CD14-positive monocyte (primary cell): ENCODE measurements around the gene AMT. TPM values are rescaled to one million over a fixed set of nuclear protein-coding genes. Genes with fewer than 3 reads are reported as not detected.

ENCODE experiments used
- DNase-seq, 3 donors: peaks; one replicate each; pipeline ENCODE4 v3.0.0-alpha.2; 2011 to 2022
- H2AFZ ChIP-seq: 2 replicates; pipeline ENCODE4 v1.6.0; 2012; ENCODE audit warnings: mild to moderate bottlenecking, low read depth, low read length, inconsistent platforms; ENCODE audit not compliant: insufficient read depth, poor library complexity, severe bottlenecking
- H3K27ac ChIP-seq, 2 donors: 1 replicate in 1 of 2; 2 replicates in 1 of 2; pipeline ENCODE4 v1.5.1; 2012 to 2013; ENCODE audit warnings: low read length in 2 of 2, control low read depth in 1 of 2, inconsistent platforms in 1 of 2, low read depth in 1 of 2, mild to moderate bottlenecking in 1 of 2
- H3K27me3 ChIP-seq, 2 donors: one replicate each; pipeline versions ENCODE4 v1.6.0 to v1.6.1; 2011 to 2013; ENCODE audit warnings: low read length in 2 of 2; ENCODE audit not compliant: control insufficient read depth in 2 of 2, insufficient read depth in 2 of 2
- H3K36me3 ChIP-seq, 2 donors: replicated peaks in 1 of 2; 1 replicate in 1 of 2; 2 replicates in 1 of 2; pipeline versions ENCODE4 v1.5.1 to v1.6.1; 2012 to 2013; ENCODE audit warnings: low read length in 2 of 2, control low read depth in 1 of 2, inconsistent platforms in 1 of 2, mild to moderate bottlenecking in 1 of 2; ENCODE audit not compliant: insufficient read depth in 2 of 2, control insufficient read depth in 1 of 2
- H3K4me1 ChIP-seq, 2 donors: 1 replicate in 1 of 2; 2 replicates in 1 of 2; pipeline versions ENCODE4 v1.5.1 to v1.6.1; 2012 to 2013; ENCODE audit warnings: low read length in 2 of 2, control low read depth in 1 of 2, inconsistent platforms in 1 of 2, mild to moderate bottlenecking in 1 of 2, moderate library complexity in 1 of 2; ENCODE audit not compliant: insufficient read depth in 2 of 2, control insufficient read depth in 1 of 2
- H3K4me2 ChIP-seq: replicated peaks from 2 replicates; pipeline ENCODE3; 2012; ENCODE audit warnings: low read length, moderate library complexity, mild to moderate bottlenecking; ENCODE audit not compliant: poor library complexity, severe bottlenecking; ENCODE audit errors: extremely low read depth
- H3K4me3 ChIP-seq, 3 experiments: fragments of 200-600 bp in 1 of 3; sonication (generic) in 1 of 3; replicated peaks in 1 of 3; 1 replicate in 2 of 3; 2 replicates in 1 of 3; pipeline ENCODE4 v1.5.1; 2011 to 2013; ENCODE audit warnings: low read length in 3 of 3, mild to moderate bottlenecking in 3 of 3, control low read depth in 2 of 3, low read depth in 2 of 3, inconsistent platforms in 1 of 3, moderate library complexity in 1 of 3
- H3K79me2 ChIP-seq: 2 replicates; pipeline ENCODE4 v1.6.0; 2012; ENCODE audit warnings: mild to moderate bottlenecking, control low read depth, inconsistent platforms, low read length, moderate library complexity; ENCODE audit not compliant: insufficient read depth
- H3K9ac ChIP-seq: 2 replicates; pipeline ENCODE4 v1.6.0; 2017; ENCODE audit warnings: low read length, mild to moderate bottlenecking; ENCODE audit not compliant: insufficient read depth, poor library complexity, severe bottlenecking
- H3K9me3 ChIP-seq, 2 donors: replicated peaks in 1 of 2; 1 replicate in 1 of 2; 2 replicates in 1 of 2; pipeline versions ENCODE4 v1.5.1 to v1.6.1; 2012 to 2013; ENCODE audit warnings: low read length in 2 of 2, control low read depth in 1 of 2; ENCODE audit not compliant: control insufficient read depth in 1 of 2, insufficient read depth in 1 of 2
- H4K20me1 ChIP-seq: 2 replicates; pipeline ENCODE4 v1.6.0; 2012; ENCODE audit warnings: mild to moderate bottlenecking, low read length, control low read depth, moderate library complexity; ENCODE audit not compliant: insufficient read depth
- H3K27ac Mint-ChIP-seq, 7 donors: one replicate each; pipeline ENCODE4 v1.8.0; 2020; ENCODE audit warnings: mild to moderate bottlenecking in 7 of 7, mixed read lengths in 7 of 7, moderate library complexity in 6 of 7, inconsistent platforms in 2 of 7
- H3K27me3 Mint-ChIP-seq, 3 donors: one replicate each; pipeline ENCODE4 v1.8.0; 2021 to 2022; ENCODE audit warnings: low read depth in 3 of 3, mild to moderate bottlenecking in 3 of 3, mixed read lengths in 3 of 3, moderate library complexity in 3 of 3, inconsistent platforms in 1 of 3
- H3K36me3 Mint-ChIP-seq, 2 donors: one replicate each; pipeline ENCODE4 v1.8.0; 2020; ENCODE audit warnings: mixed read lengths in 2 of 2, inconsistent platforms in 1 of 2, mild to moderate bottlenecking in 1 of 2
- H3K4me1 Mint-ChIP-seq: one replicate; pipeline ENCODE4 v1.8.0; 2020; ENCODE audit warnings: mild to moderate bottlenecking, mixed read lengths
- H3K4me3 Mint-ChIP-seq, 2 donors: one replicate each; pipeline ENCODE4 v1.8.0; 2020; ENCODE audit warnings: mild to moderate bottlenecking in 2 of 2, mixed read lengths in 2 of 2, moderate library complexity in 1 of 2
- H3K9me3 Mint-ChIP-seq, 7 donors: one replicate each; pipeline ENCODE4 v1.8.0; 2020 to 2022; ENCODE audit warnings: mixed read lengths in 7 of 7, mild to moderate bottlenecking in 6 of 7, moderate library complexity in 6 of 7, inconsistent platforms in 2 of 7
- CTCF ChIP-seq: fragments of 200-600 bp; IDR thresholded peaks from one replicate; pipeline ENCODE4 v1.8.0; 2022; ENCODE audit warnings: antibody characterized with exemption, mild to moderate bottlenecking
- WGBS: methylation state at CpG from one replicate; pipeline ENCODE4 v1.1.5; 2013; ENCODE audit warnings: missing lambda C conversion rate; ENCODE audit not compliant: insufficient coverage; 5-methylcytosine and 5-hydroxymethylcytosine counted together
- intact Hi-C, 2 donors: fragments of 100-400 bp; cut with micrococcal nuclease; formaldehyde crosslinking; loops; one replicate each; pipeline versions ENCODE4 v1.15.0 to v1.15.1; 2023
- polyA plus RNA-seq, 3 donors: library from polyadenylated mRNA; depleted of rRNA in 1 of 3; unstranded in 2 of 3; stranded (reverse) in 1 of 3; fragments of 300-500 nt in 2 of 3; fragments of >200 nt in 1 of 3; fragmentation: Illumina TruSeq in 2 of 3; gene quantifications; 1 replicate in 2 of 3; 2 replicates in 1 of 3; pipeline ENCODE4 v1.2.3, GENCODE V29; 2012 to 2021

AMT gene
- polyA plus RNA-seq, 3 donors, result 2.0 to 25.1 (median 3.1) TPM

- peaks cover 0 to 3% (median 2%) of the 10 kb centered on the region in 3 donors for H3K27me3 Mint-ChIP-seq
- H3K79me2 ChIP-seq, result peaks cover 99% of the 10 kb centered on the region
- DNase-seq, result no peak
- H3K4me3 ChIP-seq, result no peak overlapping the region
- H4K20me1 ChIP-seq, result peaks cover 98% of the 10 kb centered on the region
- intact Hi-C loops, result loop anchor here in 1 of 2 donors (5.0 kb wide), 1 partner anchor 47 kb away; the partner anchor contains the start of gene USP4
- H3K4me3 Mint-ChIP-seq, result no peak overlapping the region
- H3K36me3 ChIP-seq, result peaks cover 10 to 15% of the 10 kb centered on the region in 2 donors
- H3K4me2 ChIP-seq, result no peak overlapping the region
- peaks cover 8 to 24% of the 10 kb centered on the region in 2 donors for H3K36me3 Mint-ChIP-seq
- no peak for TF ChIP-seq CTCF
- no peaks in the 10 kb centered on the region for H3K9me3 Mint-ChIP-seq
- H3K9ac ChIP-seq, result no peak overlapping the region
- peaks cover 52% of the 10 kb centered on the region for H3K4me1 Mint-ChIP-seq
- no peaks in the 10 kb centered on the region for H3K27me3 ChIP-seq
- peaks cover 41 to 60% of the 10 kb centered on the region in 2 donors for H3K4me1 ChIP-seq
- peak overlapping the region in 1 of 2 donors; percentile 79 for H3K27ac ChIP-seq
- H3K9me3 ChIP-seq, result no peaks in the 10 kb centered on the region
- H3K27ac Mint-ChIP-seq, result peak overlapping the region; percentile 42 to 90 (median 65)
- H2AFZ ChIP-seq, result no peak overlapping the region
- 100% methylated on average over 6 of the region's 6 CpGs for WGBS
Measured at GRCh38 chr3:49389297-49389696, 33.0 kb downstream of the AMT start.

GRCh38 chr3:49388289-49388820 is 33.9 kb downstream of the AMT start:
- TF ChIP-seq CTCF, result no peak
- Histone ChIP-seq H3K4me2 (no peak overlapping the region), H3K36me3 (peaks cover 8 to 13% of the 10 kb centered on the region in 2 donors), H3K4me3 (no peak overlapping the region), H2AFZ (no peak overlapping the region), H3K27ac (peak overlapping the region; percentile 63 to 79), H3K9ac (no peak overlapping the region), H4K20me1 (peaks cover 98% of the 10 kb centered on the region), H3K4me1 (peaks cover 41 to 60% of the 10 kb centered on the region in 2 donors), H3K79me2 (peaks cover 99% of the 10 kb centered on the region), H3K9me3 (no peaks in the 10 kb centered on the region), H3K27me3 (no peaks in the 10 kb centered on the region)
- H3K4me1 Mint-ChIP-seq, result peaks cover 58% of the 10 kb centered on the region
- peak overlapping the region; percentile 63 to 90 (median 85) for H3K27ac Mint-ChIP-seq
- H3K27me3 Mint-ChIP-seq, result peaks cover 0 to 3% (median 2%) of the 10 kb centered on the region in 3 donors
- DNase-seq, result peak in 2 of 3 donors; percentile 22 to 44
- H3K9me3 Mint-ChIP-seq, result no peaks in the 10 kb centered on the region
- peaks cover 6 to 23% of the 10 kb centered on the region in 2 donors for H3K36me3 Mint-ChIP-seq
- no peak overlapping the region for H3K4me3 Mint-ChIP-seq
- WGBS, result 92% methylated on average over 1 of the region's 1 CpG
- intact Hi-C loops, result loop anchor here in 1 of 2 donors (5.0 kb wide), 1 partner anchor 46 kb away; the partner anchor contains the start of gene USP4
